HCT116 (cell line): ENCODE results near the gene ANO3. TPM values are rescaled to one million over a fixed set of nuclear protein-coding genes. Genes with fewer than 3 reads are reported as not detected.

Experiments
- ATAC-seq: fragments of 200-7000 bp; cut with Tn5 transposase; 2 replicates; pipeline ENCODE4 v1.9.1; 2020; ENCODE audit warnings: mild to moderate bottlenecking, moderate library complexity
- BruUV-seq: library from RNA; stranded (reverse); fragments of 400-500 nt; replicated peaks from 2 replicates; lab custom pipeline; 2021; lab: Mats Ljungman, UMichigan
- CTCF ChIA-PET: fragments of 300-600 bp; sonication (Branson Sonifier 250); formaldehyde crosslinking; loops from one replicate; lab custom pipeline; 2021; ENCODE audit warnings: antibody characterized with exemption; lab: Charles Lee
- POLR2A ChIA-PET: fragments of 300-600, 350-600 bp; sonication (Branson Sonifier 250); formaldehyde crosslinking; loops from one replicate; lab custom pipeline; 2021; ENCODE audit warnings: antibody characterized with exemption; lab: Charles Lee
- RAD21 ChIA-PET, 2 experiments: fragments of 300-600 bp; sonication (Branson Sonifier 250); formaldehyde crosslinking; loops; one replicate each; lab custom pipeline; 2023; ENCODE audit warnings: low total read pairs in 2 of 2; ENCODE audit not compliant: uncharacterized antibody in 2 of 2, unreplicated experiment in 2 of 2, low non-redundant PET in 1 of 2; lab: Charles Lee
- DNase-seq: peaks from one replicate; pipeline ENCODE4 v3.0.0-alpha.2; 2010; ENCODE audit warnings: low read depth, low spot score
- H2AFZ ChIP-seq: fragments of 200-600 bp; shearing (Covaris generic), sonication (generic); 2 replicates; pipeline ENCODE4 v1.6.1; 2017; ENCODE audit warnings: low read depth, mixed run types, mixed read lengths, antibody characterized with exemption, low read length; ENCODE audit not compliant: poor library complexity, severe bottlenecking
- H3K27ac ChIP-seq: 2 replicates; pipeline ENCODE4 v1.5.1; 2012; ENCODE audit warnings: low read depth, low read length
- H3K27me3 ChIP-seq: fragments of 200-600 bp; sonication (generic); 2 replicates; pipeline ENCODE4 v1.6.1; 2016; ENCODE audit warnings: mixed run types, low read length, mixed read lengths; ENCODE audit not compliant: insufficient read depth
- H3K36me3 ChIP-seq, 2 experiments: fragments of 200-500 bp in 1 of 2; fragments of 200-600 bp in 1 of 2; sonication (Bioruptor generic) in 1 of 2; sonication (generic) in 1 of 2; 2 replicates each; pipeline versions ENCODE4 v1.5.1 to v1.6.1; 2014 to 2016; ENCODE audit warnings: low read length in 2 of 2, inconsistent platforms in 1 of 2, mixed read lengths in 1 of 2, mixed run types in 1 of 2; ENCODE audit not compliant: insufficient read depth in 2 of 2, control insufficient read depth in 1 of 2
- H3K4me1 ChIP-seq, 2 experiments: fragments of 200-600 bp in 1 of 2; sonication (generic) in 1 of 2; 2 replicates each; pipeline versions ENCODE4 v1.5.1 to v1.6.1; 2012 to 2017; ENCODE audit warnings: low read length in 2 of 2, inconsistent platforms in 1 of 2, mild to moderate bottlenecking in 1 of 2, mixed read lengths in 1 of 2, mixed run types in 1 of 2, moderate library complexity in 1 of 2; ENCODE audit not compliant: insufficient read depth in 2 of 2, control insufficient read depth in 1 of 2
- H3K4me2 ChIP-seq: fragments of 200-600 bp; sonication (generic); 2 replicates; pipeline ENCODE4 v1.6.1; 2017; ENCODE audit warnings: mixed run types, low read length, mixed read lengths
- H3K4me3 ChIP-seq, 2 experiments: fragments of 200-600 bp in 1 of 2; sonication (generic) in 1 of 2; replicated peaks in 1 of 2; 2 replicates each; pipeline ENCODE4 v1.5.1; 2011 to 2016; ENCODE audit warnings: low read length in 2 of 2, control low read depth in 1 of 2, low read depth in 1 of 2, mild to moderate bottlenecking in 1 of 2, mixed read lengths in 1 of 2, mixed run types in 1 of 2
- H3K79me2 ChIP-seq: fragments of 200-600 bp; sonication (generic); 2 replicates; pipeline ENCODE4 v1.6.1; 2017; ENCODE audit warnings: mild to moderate bottlenecking, mixed run types, low read length, moderate library complexity, mixed read lengths; ENCODE audit not compliant: insufficient read depth
- H3K9ac ChIP-seq: fragments of 200-600 bp; sonication (generic); 2 replicates; pipeline ENCODE4 v1.6.1; 2016; ENCODE audit warnings: low read length, mixed read lengths
- H3K9me2 ChIP-seq: fragments of 200-600 bp; sonication (generic), shearing (Covaris generic); 2 replicates; pipeline ENCODE4 v1.6.1; 2017; ENCODE audit warnings: mixed run types, mild to moderate bottlenecking, moderate library complexity; ENCODE audit not compliant: insufficient read depth
- H3K9me3 ChIP-seq, 2 experiments: fragments of 200-500 bp in 1 of 2; fragments of 200-600 bp in 1 of 2; sonication (Bioruptor generic) in 1 of 2; sonication (generic) in 1 of 2; 2 replicates each; pipeline ENCODE4 v1.6.1; 2014 to 2017; ENCODE audit warnings: low read length in 2 of 2, mixed read lengths in 2 of 2, inconsistent platforms in 1 of 2, low read depth in 1 of 2, mild to moderate bottlenecking in 1 of 2, mixed run types in 1 of 2, moderate library complexity in 1 of 2; ENCODE audit not compliant: control insufficient read depth in 1 of 2, insufficient read depth in 1 of 2
- H4K20me1 ChIP-seq: fragments of 200-600 bp; sonication (generic), shearing (Covaris generic); 2 replicates; pipeline ENCODE4 v1.6.1; 2017; ENCODE audit warnings: mixed run types, mild to moderate bottlenecking, moderate library complexity; ENCODE audit not compliant: insufficient read depth
- EGR1 ChIP-seq: IDR thresholded peaks from 2 replicates; pipeline ENCODE4 v1.6.1; 2012; ENCODE audit warnings: low read depth
- EZH2 ChIP-seq: fragments of 200-600 bp; sonication (generic); IDR thresholded peaks from 2 replicates; pipeline ENCODE4 v1.6.1; 2017; ENCODE audit warnings: antibody characterized with exemption, mixed run types
- EZH2phosphoT487 ChIP-seq: fragments of 200-600 bp; IDR thresholded peaks from 2 replicates; pipeline ENCODE4 v1.6.1; 2018; ENCODE audit warnings: antibody characterized with exemption, borderline replicate concordance
- FOSL1 ChIP-seq: IDR thresholded peaks from 2 replicates; pipeline ENCODE4 v1.6.1; 2012; ENCODE audit warnings: low read depth
- RAD21 ChIP-seq: IDR thresholded peaks from 2 replicates; pipeline ENCODE4 v1.6.1; 2012; ENCODE audit warnings: low read depth, mild to moderate bottlenecking
- SP1 ChIP-seq: IDR thresholded peaks from 2 replicates; pipeline ENCODE4 v1.6.1; 2012; ENCODE audit warnings: low read depth
- TCF7L2 ChIP-seq: IDR thresholded peaks from 2 replicates; pipeline ENCODE4 v1.7.0; 2011; ENCODE audit warnings: borderline replicate concordance, inconsistent platforms; ENCODE audit not compliant: insufficient read depth, insufficient read length; ENCODE audit errors: extremely low read depth
- YY1 ChIP-seq: IDR thresholded peaks from 2 replicates; pipeline ENCODE4 v1.6.1; 2011; ENCODE audit warnings: low read length, low read depth, moderate library complexity, mild to moderate bottlenecking; ENCODE audit not compliant: insufficient replicate concordance; ENCODE audit errors: extremely low read depth
- intact Hi-C: fragments of 100-400 bp; cut with micrococcal nuclease; formaldehyde crosslinking; loops from 2 replicates; pipeline ENCODE4 v1.10.0; 2022
- total RNA-seq: library from RNA; stranded (reverse); gene quantifications from one replicate; pipeline ENCODE4 v1.2.1, GENCODE V29; 2021; ENCODE audit not compliant: unreplicated experiment
- TF ChIP-seq, protein P1 (sequence below): IDR thresholded peaks from 2 replicates; pipeline ENCODE4 v1.6.1; 2011; ENCODE audit warnings: mild to moderate bottlenecking, low read length, moderate library complexity; ENCODE audit not compliant: insufficient replicate concordance; ENCODE audit errors: extremely low read depth

ANO3 gene
- total RNA-seq, 1 experiment from 2014 or later: not detected

DNA sequence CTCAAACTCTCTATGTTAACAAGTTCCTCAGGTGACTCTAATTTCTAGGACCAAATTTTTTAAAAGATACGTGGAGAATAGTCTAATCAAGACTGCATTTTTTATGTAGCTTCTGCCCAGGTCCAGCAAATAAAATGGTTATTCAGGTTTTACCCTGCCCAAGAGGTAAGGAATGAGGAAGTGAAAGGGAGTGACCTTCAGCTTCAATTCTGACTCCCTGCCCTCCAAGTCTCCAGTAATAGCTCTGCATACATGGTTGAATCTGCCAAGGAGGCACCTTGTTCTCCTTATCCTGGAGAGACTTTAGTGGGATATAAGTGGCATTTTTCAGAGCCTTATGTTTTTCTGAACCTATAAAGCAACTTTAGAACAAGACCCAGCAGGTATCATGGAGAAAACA lies 224.7 kb downstream of the ANO3 start:
- POLR2A ChIA-PET: no interaction called here
- CTCF ChIA-PET: no interaction called here
- BruUV-seq: no TSS peak
- no peak for ATAC-seq
- no peaks in the 10 kb centered on the region for H4K20me1 ChIP-seq
- H3K9ac ChIP-seq: no peak overlapping the region
- H3K9me3 ChIP-seq: peaks cover 0 to 13% of the 10 kb centered on the region in 2 experiments; a peak in 1 of 4 replicates
- H3K36me3 ChIP-seq: no peaks in the 10 kb centered on the region; a peak in 1 of 4 replicates
- no peaks in the 10 kb centered on the region for H3K27me3 ChIP-seq
- no peak overlapping the region for H3K4me2 ChIP-seq
- no peaks in the 10 kb centered on the region for H3K4me1 ChIP-seq
- TF ChIP-seq YY1: no peak
- TF ChIP-seq, protein P1, sequence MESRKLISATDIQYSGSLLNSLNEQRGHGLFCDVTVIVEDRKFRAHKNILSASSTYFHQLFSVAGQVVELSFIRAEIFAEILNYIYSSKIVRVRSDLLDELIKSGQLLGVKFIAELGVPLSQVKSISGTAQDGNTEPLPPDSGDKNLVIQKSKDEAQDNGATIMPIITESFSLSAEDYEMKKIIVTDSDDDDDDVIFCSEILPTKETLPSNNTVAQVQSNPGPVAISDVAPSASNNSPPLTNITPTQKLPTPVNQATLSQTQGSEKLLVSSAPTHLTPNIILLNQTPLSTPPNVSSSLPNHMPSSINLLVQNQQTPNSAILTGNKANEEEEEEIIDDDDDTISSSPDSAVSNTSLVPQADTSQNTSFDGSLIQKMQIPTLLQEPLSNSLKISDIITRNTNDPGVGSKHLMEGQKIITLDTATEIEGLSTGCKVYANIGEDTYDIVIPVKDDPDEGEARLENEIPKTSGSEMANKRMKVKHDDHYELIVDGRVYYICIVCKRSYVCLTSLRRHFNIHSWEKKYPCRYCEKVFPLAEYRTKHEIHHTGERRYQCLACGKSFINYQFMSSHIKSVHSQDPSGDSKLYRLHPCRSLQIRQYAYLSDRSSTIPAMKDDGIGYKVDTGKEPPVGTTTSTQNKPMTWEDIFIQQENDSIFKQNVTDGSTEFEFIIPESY: no peak
- TF ChIP-seq EZH2phosphoT487: no peak
- TF ChIP-seq FOSL1: no peak
- TF ChIP-seq SP1: no peak
- TF ChIP-seq EZH2: no peak
- no peak for TF ChIP-seq TCF7L2
- TF ChIP-seq RAD21: no peak
- no peak for TF ChIP-seq EGR1
- H2AFZ ChIP-seq: no peak overlapping the region
- intact Hi-C loops: no loop called here
- no peak overlapping the region for H3K27ac ChIP-seq
- no peak for DNase-seq
- no peaks in the 10 kb centered on the region for H3K9me2 ChIP-seq
- no peak overlapping the region for H3K4me3 ChIP-seq
- RAD21 ChIA-PET: no interaction called here
- H3K79me2 ChIP-seq: no peaks in the 10 kb centered on the region
